ENCODE results near the gene LVRN.

DNA sequence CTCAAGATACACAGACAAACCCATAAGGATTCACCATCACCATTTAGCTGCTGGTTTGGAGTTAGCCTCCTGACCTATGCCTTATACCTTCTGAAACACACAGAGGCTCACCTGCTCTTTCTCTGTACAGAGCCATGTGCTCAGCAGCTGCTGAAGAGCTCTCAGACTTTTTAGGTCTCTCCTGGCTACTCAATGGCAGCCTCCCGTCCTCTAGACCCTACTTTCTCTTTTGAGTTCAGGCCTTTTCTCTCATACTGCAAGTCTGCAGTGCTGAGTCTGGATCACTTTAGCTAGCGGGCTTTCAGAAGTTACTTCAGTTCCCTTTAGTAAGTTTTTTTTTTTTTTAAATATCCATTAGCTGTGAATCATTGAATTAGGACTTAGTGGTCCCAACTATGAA, 25.7 kb downstream of the LVRN start:
- TF ChIP-seq CTCF (IDR thresholded peaks at IDR 0.05) = no peak
- TF ChIP-seq POLR2A (IDR thresholded peaks at IDR 0.05) = no peak
